Retinal pigment epithelial cell (primary cell): ENCODE results near the gene OVCA2.

Experiments used
- DNase-seq: peaks from one replicate; pipeline ENCODE4 v3.0.0-alpha.2; 2010; ENCODE audit warnings: low read depth
- H3K4me3 ChIP-seq: 2 replicates; pipeline ENCODE4 v1.5.1; 2011; ENCODE audit warnings: mild to moderate bottlenecking, low read length, control low read depth, moderate library complexity
- CTCF ChIP-seq: conservative IDR thresholded peaks from 2 replicates; pipeline ENCODE4 v1.5.1; 2011; ENCODE audit warnings: low read depth, low read length, control low read depth, inconsistent platforms

The OVCA2 gene

GRCh38 chr17:2064147-2064489 is 22.3 kb downstream of the OVCA2 start:
- no peak for TF ChIP-seq CTCF
- no peak overlapping the region for H3K4me3 ChIP-seq
- DNase-seq = no peak

- no peak for TF ChIP-seq CTCF
- H3K4me3 ChIP-seq = no peak overlapping the region
- DNase-seq = no peak
Measured at GRCh38 chr17:2064520-2064971, 22.7 kb downstream of the OVCA2 start.

GRCh38 chr17:2064980-2065785 is 23.4 kb downstream of the OVCA2 start:
- DNase-seq = no peak
- no peak overlapping the region for H3K4me3 ChIP-seq
- peak; percentile 39 for TF ChIP-seq CTCF

- no peak overlapping the region for H3K4me3 ChIP-seq
- DNase-seq = no peak
- TF ChIP-seq CTCF = no peak
Measured at GRCh38 chr17:2065949-2066400, 24.2 kb downstream of the OVCA2 start.

- DNase-seq = no peak
- TF ChIP-seq CTCF = no peak
- H3K4me3 ChIP-seq = no peak overlapping the region
Measured at GRCh38 chr17:2067048-2067561, 25.3 kb downstream of the OVCA2 start.

- no peak overlapping the region for H3K4me3 ChIP-seq
- no peak for DNase-seq
- no peak for TF ChIP-seq CTCF
Measured at GRCh38 chr17:2067608-2068024, 25.8 kb downstream of the OVCA2 start.

- no peak for TF ChIP-seq CTCF
- no peak overlapping the region for H3K4me3 ChIP-seq
- DNase-seq = no peak
Measured at GRCh38 chr17:2068031-2068518, 26.3 kb downstream of the OVCA2 start.
